Metanephros (tissue), 1 donor: Measurements from ENCODE around the gene LGI2. TPM values are rescaled to one million over a fixed set of nuclear protein-coding genes. Genes with fewer than 3 reads are reported as not detected.

Experiments used
- total RNA-seq: library from RNA; depleted of rRNA; stranded (reverse); fragments of >200 nt; gene quantifications from one replicate; pipeline ENCODE4 v1.2.3, GENCODE V29; 2014

LGI2 gene, protein sequence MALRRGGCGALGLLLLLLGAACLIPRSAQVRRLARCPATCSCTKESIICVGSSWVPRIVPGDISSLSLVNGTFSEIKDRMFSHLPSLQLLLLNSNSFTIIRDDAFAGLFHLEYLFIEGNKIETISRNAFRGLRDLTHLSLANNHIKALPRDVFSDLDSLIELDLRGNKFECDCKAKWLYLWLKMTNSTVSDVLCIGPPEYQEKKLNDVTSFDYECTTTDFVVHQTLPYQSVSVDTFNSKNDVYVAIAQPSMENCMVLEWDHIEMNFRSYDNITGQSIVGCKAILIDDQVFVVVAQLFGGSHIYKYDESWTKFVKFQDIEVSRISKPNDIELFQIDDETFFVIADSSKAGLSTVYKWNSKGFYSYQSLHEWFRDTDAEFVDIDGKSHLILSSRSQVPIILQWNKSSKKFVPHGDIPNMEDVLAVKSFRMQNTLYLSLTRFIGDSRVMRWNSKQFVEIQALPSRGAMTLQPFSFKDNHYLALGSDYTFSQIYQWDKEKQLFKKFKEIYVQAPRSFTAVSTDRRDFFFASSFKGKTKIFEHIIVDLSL
- 15.5 TPM for total RNA-seq

DNA sequence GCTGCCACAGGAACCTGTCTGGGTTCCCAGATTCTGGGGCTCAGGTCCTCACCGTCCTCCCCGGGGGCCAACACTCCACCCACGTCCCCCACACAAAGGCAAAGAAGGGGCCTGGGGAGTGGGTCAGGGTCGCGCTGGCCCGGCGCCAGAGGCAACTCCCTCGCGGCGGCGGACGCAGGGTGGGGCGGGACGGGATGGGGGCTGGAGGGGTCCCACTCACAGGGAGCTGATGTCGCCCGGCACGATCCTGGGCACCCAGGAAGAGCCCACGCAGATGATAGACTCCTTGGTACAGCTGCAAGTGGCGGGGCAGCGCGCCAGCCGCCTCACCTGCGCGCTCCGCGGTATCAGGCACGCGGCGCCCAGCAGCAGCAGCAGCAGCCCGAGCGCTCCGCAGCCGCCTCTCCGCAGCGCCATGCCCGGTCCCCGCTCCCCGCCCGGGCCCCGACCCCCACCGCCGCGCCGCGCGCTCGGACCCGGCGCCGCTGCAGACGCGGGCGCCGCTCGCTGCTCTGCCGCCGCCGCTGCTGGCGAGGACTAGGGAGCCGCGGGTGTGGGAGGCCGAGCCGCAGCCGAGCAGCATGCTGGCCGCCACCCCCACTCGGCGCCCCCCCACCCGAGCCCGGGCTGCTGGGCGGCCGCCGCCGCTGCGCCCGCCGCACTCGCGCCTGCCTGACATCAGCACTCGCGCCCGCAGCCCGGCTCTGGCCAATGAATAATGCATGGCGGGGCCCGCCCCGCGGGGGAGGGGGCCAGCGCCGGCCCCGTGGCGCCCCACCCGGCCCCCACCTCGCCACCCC is at the start of gene LGI2:
LGI2 (minus strand) TSS at position 670 of the 800 bp plus-strand sequence; CDS start at position 417, 253 bp downstream.

Other genes with a start within 250 kb of the LGI2 start
- gene SOD3, start 235.4 kb downstream of the LGI2 start, total RNA-seq, result 28.8 TPM
- 14.8 TPM for gene CCDC149, start 117.9 kb downstream of the LGI2 start, total RNA-seq
- gene SEPSECS, start 129.5 kb upstream of the LGI2 start, total RNA-seq, result 21.5 TPM
- gene PI4K2B, start 203.1 kb upstream of the LGI2 start, total RNA-seq, result 11.2 TPM